IPS-NIHi11 (cell line): ENCODE results near the gene MTUS2.
"Not testable (repeated sequence)": the region's sequence is repeated elsewhere in the genome, so short reads cannot be mapped to it uniquely, and the experiment has no call there.

Experiments
- DNase-seq: peaks from one replicate; pipeline ENCODE4 v3.0.0; 2012; ENCODE audit warnings: mixed read lengths, low spot score

The MTUS2 gene

GRCh38 chr13:29164116-29164515 is 344.0 kb downstream of the MTUS2 start:
- DNase-seq = no peak

GRCh38 chr13:29165216-29165615 is 345.1 kb downstream of the MTUS2 start:
- DNase-seq = no peak

GRCh38 chr13:29165840-29166239 is 345.7 kb downstream of the MTUS2 start:
- no peak for DNase-seq

GRCh38 chr13:29170436-29171082 is 350.4 kb downstream of the MTUS2 start:
- DNase-seq = no peak

DNA sequence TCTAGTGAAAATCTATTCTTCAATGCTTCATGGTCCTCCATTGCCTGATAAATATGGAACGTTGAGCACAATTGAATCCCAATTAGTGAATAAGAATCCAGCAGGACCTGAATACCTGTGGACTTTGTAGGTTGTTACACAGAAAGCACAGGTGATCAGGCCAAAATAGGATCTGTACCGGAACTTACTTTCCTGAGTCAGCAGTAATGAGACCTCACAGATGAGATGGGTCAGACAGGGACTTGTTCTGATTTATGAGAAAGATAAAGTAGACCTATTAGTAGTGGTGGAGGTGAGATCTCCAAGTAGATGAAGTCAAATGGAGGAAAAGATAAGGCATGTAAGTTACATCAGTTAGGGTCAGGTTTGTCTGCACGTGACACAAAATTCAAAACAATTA is 351.1 kb downstream of the MTUS2 start:
- no peak for DNase-seq

GRCh38 chr13:29174093-29174492 is 354.0 kb downstream of the MTUS2 start:
- no peak for DNase-seq

DNA sequence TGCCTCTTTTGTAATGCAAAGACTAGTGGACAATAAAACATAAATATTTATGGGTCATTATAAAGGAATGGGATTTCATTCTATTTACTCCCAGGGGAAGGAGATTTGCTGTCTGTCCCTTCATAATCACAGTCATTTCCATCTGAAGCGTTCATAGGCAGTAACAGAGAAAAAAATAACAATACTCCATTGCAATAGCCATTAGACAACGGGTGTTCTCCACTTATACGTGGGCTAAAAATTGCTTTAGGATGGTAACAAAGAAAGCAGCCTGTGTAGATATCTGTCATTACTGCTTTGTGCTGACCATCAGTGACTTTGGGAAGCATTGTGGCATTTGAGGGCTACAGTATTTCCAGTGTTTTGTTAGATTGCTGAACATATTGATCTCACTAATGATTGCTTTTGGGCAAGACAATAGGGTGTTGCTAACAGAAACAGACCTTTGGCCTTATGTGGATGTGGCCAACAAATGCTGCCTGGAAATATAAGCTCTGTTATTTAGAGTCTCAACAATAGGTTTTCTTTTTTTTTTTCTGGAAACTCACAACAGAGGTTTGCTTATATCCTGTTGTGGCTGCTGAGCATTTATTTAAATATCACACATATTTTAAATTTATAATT is 355.2 kb downstream of the MTUS2 start:
- DNase-seq = no peak

GRCh38 chr13:29180055-29180454 is 359.9 kb downstream of the MTUS2 start:
- no peak for DNase-seq

GRCh38 chr13:29182216-29182615 is 362.1 kb downstream of the MTUS2 start:
- DNase-seq = no peak

GRCh38 chr13:29185926-29186325 is 365.8 kb downstream of the MTUS2 start:
- no peak for DNase-seq

- no peak for DNase-seq
Measured at GRCh38 chr13:29187584-29187983, 367.4 kb downstream of the MTUS2 start.

DNA sequence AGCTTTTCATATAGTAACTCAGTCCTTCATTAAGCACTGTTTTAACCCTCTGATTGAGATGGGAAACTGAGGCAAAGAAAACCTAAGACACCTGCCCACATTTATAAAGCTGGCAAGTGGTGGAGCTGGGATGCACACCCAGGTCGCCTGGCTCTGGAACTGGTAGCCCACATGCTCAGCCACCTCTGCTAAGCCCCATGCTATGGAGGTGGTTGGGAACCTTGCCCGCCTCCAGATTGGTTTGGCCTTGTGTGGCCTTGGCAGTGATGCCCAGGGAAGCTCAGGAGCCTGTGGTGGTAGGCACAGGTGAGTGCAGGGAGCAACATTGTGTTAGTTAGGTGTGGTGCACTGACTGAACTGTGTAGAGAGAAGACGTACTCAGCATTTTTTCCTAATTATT is 370.2 kb downstream of the MTUS2 start:
- DNase-seq = no peak

DNA sequence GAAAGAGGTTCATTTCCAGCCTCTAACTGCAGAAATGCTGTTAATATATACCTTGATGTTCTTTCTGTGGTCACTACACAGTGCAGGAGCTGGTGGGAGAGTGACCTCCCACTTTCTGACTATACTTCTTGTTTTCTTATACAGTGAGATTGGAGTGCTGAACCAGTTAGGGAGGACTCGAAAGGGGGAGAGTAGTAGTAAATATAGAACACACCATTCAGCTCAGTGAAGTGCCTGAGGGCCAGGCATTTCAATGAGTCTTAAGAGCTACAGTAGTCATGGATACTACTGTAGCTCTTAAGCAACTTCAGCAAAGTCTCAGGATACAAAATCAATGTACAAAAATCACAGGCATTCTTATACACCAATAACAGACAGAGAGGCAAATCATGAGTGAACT is 372.9 kb downstream of the MTUS2 start:
- DNase-seq = no peak

- no peak for DNase-seq
Measured at GRCh38 chr13:29195456-29195855, 375.3 kb downstream of the MTUS2 start.

GRCh38 chr13:29196409-29197074 is 376.4 kb downstream of the MTUS2 start:
- DNase-seq = no peak

DNA sequence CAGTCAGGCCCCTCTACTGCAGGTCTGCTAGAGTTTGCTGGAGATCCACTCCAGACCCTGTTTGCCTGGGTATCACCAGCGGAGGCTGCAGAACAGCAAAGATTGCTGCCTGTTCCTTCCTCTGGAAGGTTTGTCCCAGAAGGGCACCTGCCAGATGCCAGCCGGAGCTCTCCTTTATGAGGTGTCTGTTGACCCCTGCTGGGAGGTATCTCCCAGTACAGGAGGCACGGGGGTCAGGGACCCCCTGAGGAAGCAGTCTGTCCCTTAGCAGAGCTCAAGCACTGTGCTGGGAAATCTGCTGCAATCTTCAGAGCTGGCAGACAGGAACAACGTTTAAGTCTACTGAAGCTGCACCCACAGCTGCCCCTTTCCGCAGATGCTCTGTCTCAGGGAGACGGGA is 382.6 kb downstream of the MTUS2 start:
- not testable (repeated sequence) for DNase-seq

DNA sequence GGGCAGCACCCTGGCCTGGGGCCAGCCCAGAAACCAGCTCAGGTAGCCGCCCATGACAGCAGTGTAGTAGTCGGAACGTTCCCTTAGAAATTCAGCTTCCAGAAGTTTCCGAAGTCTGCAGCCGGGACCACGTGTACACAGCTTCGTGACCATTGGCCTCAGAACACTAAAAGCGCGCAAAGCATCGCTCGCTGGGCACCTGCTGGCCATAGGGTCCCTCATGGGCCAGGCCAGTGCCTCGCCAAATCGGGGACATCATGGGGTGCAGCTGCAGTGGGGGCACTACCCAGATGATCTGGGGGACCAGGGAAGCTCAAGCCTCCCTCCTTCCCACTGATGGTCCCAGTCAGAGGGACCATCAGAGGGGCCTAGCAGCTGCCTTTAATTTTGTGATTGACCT is 384.5 kb downstream of the MTUS2 start:
- DNase-seq = no peak

DNA sequence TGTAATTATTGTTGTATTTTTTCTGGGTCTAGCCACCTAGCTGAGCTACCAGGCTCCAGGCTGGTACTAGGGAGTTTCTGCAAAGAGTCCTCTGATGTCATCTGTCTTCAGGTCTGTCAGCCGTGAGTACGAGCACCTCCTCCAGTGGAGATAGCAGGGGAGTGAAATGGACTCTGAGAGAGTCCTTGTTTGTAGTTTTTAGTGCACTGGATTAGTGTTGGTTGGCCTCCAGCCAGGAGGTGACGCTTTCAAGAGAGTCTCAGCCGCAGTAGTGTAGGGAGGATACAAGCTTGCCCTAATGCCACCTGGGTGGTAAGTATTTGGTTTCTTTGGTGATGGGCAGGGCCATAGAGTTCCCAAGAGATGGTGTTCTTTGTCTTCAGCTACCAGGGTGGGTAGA is 390.5 kb downstream of the MTUS2 start:
- no peak for DNase-seq

- not testable (repeated sequence) for DNase-seq
Measured at GRCh38 chr13:29211162-29211561, 391.0 kb downstream of the MTUS2 start.

DNA sequence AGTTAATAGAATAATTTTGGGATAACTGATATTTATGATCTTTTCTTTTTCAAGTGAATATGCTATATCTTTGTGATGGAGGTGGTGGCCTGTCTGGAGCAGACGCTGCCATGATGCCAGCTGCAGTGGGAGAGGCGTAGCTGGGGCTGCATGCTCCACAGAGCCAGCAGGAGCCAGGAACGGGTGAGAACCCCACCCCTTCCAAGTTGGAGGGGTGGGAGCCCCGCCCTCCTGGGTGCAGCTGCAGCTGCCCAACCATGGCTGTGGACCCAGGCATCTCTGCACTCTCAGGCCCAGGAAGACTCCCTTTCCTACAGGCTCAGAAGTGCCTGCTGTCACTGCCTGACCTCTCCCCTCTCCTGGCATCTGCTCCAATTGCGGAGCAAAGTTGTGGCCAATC is 402.3 kb downstream of the MTUS2 start:
- DNase-seq = no peak

GRCh38 chr13:29224206-29224605 is 404.1 kb downstream of the MTUS2 start:
- no peak for DNase-seq

DNA sequence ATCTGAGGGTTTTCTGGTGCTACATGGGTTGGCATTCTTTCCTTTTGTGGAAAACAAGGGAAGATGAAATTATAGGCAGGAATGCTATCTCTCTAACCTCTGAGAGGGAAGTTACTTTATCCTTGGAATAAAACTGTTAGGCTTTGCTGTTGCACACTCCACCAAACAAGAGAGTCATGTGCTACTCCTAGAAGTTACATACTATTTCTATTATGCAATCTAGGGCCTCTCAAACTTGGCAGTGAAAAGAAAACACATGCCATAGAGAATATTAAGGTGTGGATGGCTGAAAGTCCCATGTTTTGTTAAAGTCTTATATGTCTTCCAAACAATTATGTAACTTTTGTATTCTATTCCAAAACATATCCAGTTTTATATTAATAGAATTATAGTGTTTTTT is 407.4 kb downstream of the MTUS2 start:
- no peak for DNase-seq

DNA sequence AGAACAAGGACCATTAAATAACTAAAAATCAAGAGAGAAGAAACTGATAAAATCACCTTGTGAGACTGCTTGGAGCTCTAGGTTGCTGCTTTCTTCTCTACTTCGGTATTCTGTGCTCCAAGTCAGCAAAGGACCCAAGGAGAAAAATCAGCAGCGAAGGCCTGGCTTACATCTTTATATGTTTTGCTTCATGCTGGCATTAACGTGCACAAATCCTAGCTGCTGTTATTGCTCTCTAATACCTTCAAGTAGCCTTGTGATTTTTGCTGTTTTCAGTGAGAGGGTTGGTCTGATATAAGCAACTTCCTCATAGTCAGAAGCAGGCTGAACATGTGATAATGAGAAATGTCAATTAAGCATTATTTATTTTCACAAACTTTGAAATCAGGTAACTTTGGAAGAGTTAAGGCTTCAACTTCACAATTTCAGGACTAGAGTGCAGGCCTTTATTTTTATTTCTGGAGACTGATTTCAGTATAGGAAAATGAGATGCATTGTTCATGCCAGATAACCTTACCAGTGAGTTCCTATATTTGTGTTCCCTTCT is 410.2 kb downstream of the MTUS2 start:
- DNase-seq = no peak
